Measurements from ENCODE around the gene TTI1.

GRCh38 chr20:37991157-37991866 lies 41.9 kb downstream of the TTI1 start:
- TF ChIP-seq MAX (IDR thresholded peaks at IDR 0.05) (no peak), TAF1 (IDR thresholded peaks at IDR 0.05; ENCODE audit: low read depth) (no peak), NFIC (IDR thresholded peaks at IDR 0.05) (no peak), EP300 (IDR thresholded peaks at IDR 0.05; ENCODE audit: borderline replicate concordance) (no peak), FOXM1 (IDR thresholded peaks at IDR 0.05; ENCODE audit: borderline replicate concordance, low read depth) (no peak), REST (IDR thresholded peaks at IDR 0.05; ENCODE audit: low read depth) (no peak), ZBTB7A (IDR thresholded peaks at IDR 0.05; ENCODE audit: low read depth) (no peak), YY1 (IDR thresholded peaks at IDR 0.05; ENCODE audit: low read depth) (no peak), CEBPB (IDR thresholded peaks at IDR 0.05) (no peak), EGR1 (IDR thresholded peaks at IDR 0.05) (no peak)
- TF ChIP-seq, protein P1, sequence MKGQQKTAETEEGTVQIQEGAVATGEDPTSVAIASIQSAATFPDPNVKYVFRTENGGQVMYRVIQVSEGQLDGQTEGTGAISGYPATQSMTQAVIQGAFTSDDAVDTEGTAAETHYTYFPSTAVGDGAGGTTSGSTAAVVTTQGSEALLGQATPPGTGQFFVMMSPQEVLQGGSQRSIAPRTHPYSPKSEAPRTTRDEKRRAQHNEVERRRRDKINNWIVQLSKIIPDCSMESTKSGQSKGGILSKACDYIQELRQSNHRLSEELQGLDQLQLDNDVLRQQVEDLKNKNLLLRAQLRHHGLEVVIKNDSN (IDR thresholded peaks at IDR 0.05) = no peak

Data from Ishikawa (cell line).